AG09319 (cell line): ENCODE measurements around the gene OPCML.

Experiments used
- DNase-seq: peaks from one replicate; pipeline ENCODE4 v3.0.0-alpha.2; 2010; ENCODE audit warnings: low read depth; ENCODE audit errors: extremely low read depth
- CTCF ChIP-seq: IDR thresholded peaks from 2 replicates; pipeline ENCODE4 v1.5.1; 2011; ENCODE audit warnings: low read depth, mild to moderate bottlenecking, inconsistent platforms, low read length, moderate library complexity

OPCML gene

GRCh38 chr11:132960273-132961078 lies 571.8 kb downstream of the OPCML start:
- DNase-seq, result no peak
- TF ChIP-seq CTCF, result no peak

- TF ChIP-seq CTCF, result no peak
- no peak for DNase-seq
Observed at GRCh38 chr11:132959693-132960092, 572.6 kb downstream of the OPCML start.

GRCh38 chr11:132957881-132958280 lies 574.4 kb downstream of the OPCML start:
- TF ChIP-seq CTCF, result no peak
- DNase-seq, result no peak

GRCh38 chr11:132948252-132948651 lies 584.0 kb downstream of the OPCML start:
- TF ChIP-seq CTCF, result no peak
- no peak for DNase-seq

GRCh38 chr11:132944569-132944944 lies 587.7 kb downstream of the OPCML start:
- no peak for TF ChIP-seq CTCF
- DNase-seq, result no peak

- no peak for TF ChIP-seq CTCF
- DNase-seq, result no peak
Observed at GRCh38 chr11:132943706-132944568, 588.4 kb downstream of the OPCML start.

- DNase-seq, result no peak
- no peak for TF ChIP-seq CTCF
Observed at GRCh38 chr11:132943357-132943705, 589.0 kb downstream of the OPCML start.
